ENCODE results near the gene JMJD7. TPM values are rescaled to one million over a fixed set of nuclear protein-coding genes. Genes with fewer than 3 reads are reported as not detected.

The JMJD7 gene
- total RNA-seq, 3 donors from 2014 or later, result 7.8 to 20.8 (median 8.8) TPM

GRCh38 chr15:41876689-41877088 is 48.8 kb downstream of the JMJD7 start:
- Histone ChIP-seq H3K9me3 (no peaks in the 10 kb centered on the region), H3K27ac (no peak overlapping the region), H3K27me3 (no peaks in the 10 kb centered on the region), H3K4me3 (no peak overlapping the region), H3K4me1 (peaks cover 0 to 7% of the 10 kb centered on the region in 2 donors), H3K36me3 (no peaks in the 10 kb centered on the region)
- no peak for DNase-seq (ENCODE audit: low spot score in 2 of 2)
- TF ChIP-seq CTCF (IDR thresholded peaks at IDR 0.05) (no peak), POLR2AphosphoS5 (IDR thresholded peaks at IDR 0.05) (no peak), POLR2A (IDR thresholded peaks at IDR 0.05) (no peak)
- intact Hi-C loops (cut with DNase I; ENCODE audit: low total_unique reads), result no loop called here

GRCh38 chr15:41877631-41878354 is 49.9 kb downstream of the JMJD7 start:
- TF ChIP-seq POLR2A (IDR thresholded peaks at IDR 0.05) (no peak), POLR2AphosphoS5 (IDR thresholded peaks at IDR 0.05) (no peak), CTCF (IDR thresholded peaks at IDR 0.05) (no peak)
- no peak overlapping the region for H3K4me3 ChIP-seq
- no peaks in the 10 kb centered on the region for H3K9me3 ChIP-seq
- intact Hi-C loops (cut with DNase I; ENCODE audit: low total_unique reads), result no loop called here
- H3K27ac ChIP-seq, result peak overlapping the region in 1 of 2 donors; percentile 25
- H3K36me3 ChIP-seq, result no peaks in the 10 kb centered on the region
- DNase-seq (ENCODE audit: low spot score in 2 of 2), result no peak
- peaks cover 0 to 7% of the 10 kb centered on the region in 2 donors for H3K4me1 ChIP-seq
- H3K27me3 ChIP-seq, result no peaks in the 10 kb centered on the region

- no peak overlapping the region for H3K4me3 ChIP-seq
- H3K36me3 ChIP-seq, result no peaks in the 10 kb centered on the region
- intact Hi-C loops (cut with DNase I; ENCODE audit: low total_unique reads), result no loop called here
- H3K27ac ChIP-seq, result peak overlapping the region in 1 of 2 donors; percentile 25
- no peaks in the 10 kb centered on the region for H3K9me3 ChIP-seq
- no peak for TF ChIP-seq CTCF (IDR thresholded peaks at IDR 0.05)
- TF ChIP-seq POLR2A (IDR thresholded peaks at IDR 0.05), result no peak
- no peak for TF ChIP-seq POLR2AphosphoS5 (IDR thresholded peaks at IDR 0.05)
- peaks cover 0 to 7% of the 10 kb centered on the region in 2 donors for H3K4me1 ChIP-seq
- peak in 1 of 2 donors; percentile 71 for DNase-seq (ENCODE audit: low spot score in 2 of 2)
- no peaks in the 10 kb centered on the region for H3K27me3 ChIP-seq
These were observed 50.4 kb downstream of the JMJD7 start for GRCh38 chr15:41878355-41878699.

GRCh38 chr15:41879321-41879845 is 51.5 kb downstream of the JMJD7 start:
- no peaks in the 10 kb centered on the region for H3K36me3 ChIP-seq
- H3K4me3 ChIP-seq, result no peak overlapping the region
- no peak for DNase-seq (ENCODE audit: low spot score in 2 of 2)
- H3K9me3 ChIP-seq, result no peaks in the 10 kb centered on the region
- no peak overlapping the region for H3K27ac ChIP-seq
- TF ChIP-seq POLR2A (IDR thresholded peaks at IDR 0.05), result no peak
- TF ChIP-seq POLR2AphosphoS5 (IDR thresholded peaks at IDR 0.05), result no peak
- no peak for TF ChIP-seq CTCF (IDR thresholded peaks at IDR 0.05)
- H3K4me1 ChIP-seq, result peaks cover 0 to 7% of the 10 kb centered on the region in 2 donors
- intact Hi-C loops (cut with DNase I; ENCODE audit: low total_unique reads), result no loop called here
- no peaks in the 10 kb centered on the region for H3K27me3 ChIP-seq

GRCh38 chr15:41880156-41880877 is 52.4 kb downstream of the JMJD7 start:
- intact Hi-C loops (cut with DNase I; ENCODE audit: low total_unique reads), result no loop called here
- TF ChIP-seq POLR2AphosphoS5 (IDR thresholded peaks at IDR 0.05) (no peak), CTCF (IDR thresholded peaks at IDR 0.05) (no peak), POLR2A (IDR thresholded peaks at IDR 0.05) (no peak)
- Histone ChIP-seq H3K9me3 (no peaks in the 10 kb centered on the region), H3K27ac (no peak overlapping the region), H3K27me3 (no peaks in the 10 kb centered on the region), H3K36me3 (no peaks in the 10 kb centered on the region), H3K4me3 (no peak overlapping the region), H3K4me1 (peaks cover 0 to 7% of the 10 kb centered on the region in 2 donors)
- DNase-seq (ENCODE audit: low spot score in 2 of 2), result no peak

Measured in breast epithelium (tissue), 4 donors.